ENCODE results near the gene TMEM205. TPM values are rescaled to one million over a fixed set of nuclear protein-coding genes. Genes with fewer than 3 reads are reported as not detected.

TMEM205 gene
- total RNA-seq: 29.2 and 59.4 TPM in 2 replicates

GRCh38 chr19:11346104-11346940 is at the start of gene TMEM205, which contains the start of gene CCDC159:
Gene TMEM205, minus strand, starts transcription at chr19:11346268. Its CDS starts 649 bp downstream, at chr19:11345619.
Gene CCDC159, plus strand, starts transcription at chr19:11346519. Its CDS starts 88 bp downstream, at chr19:11346607.
- H3K4me2 ChIP-seq (ENCODE audit: insufficient read depth, low read length): peak within 1 kb of the TSS; percentile 90
- peak; percentile 99 for DNase-seq (ENCODE audit: insufficient read length, low spot score, missing footprints)
- no peaks in the 10 kb centered on the region for H3K79me2 ChIP-seq (ENCODE audit: insufficient read depth, low read length)
- no peaks in the 10 kb centered on the region for H3K27me3 ChIP-seq (ENCODE audit: insufficient read depth, low read length)
- H4K20me1 ChIP-seq (ENCODE audit: insufficient read depth, low read length): peaks cover 14% of the 10 kb centered on the region
- peak within 1 kb of the TSS; percentile 91 for H2AFZ ChIP-seq (ENCODE audit: low read length)
- peaks cover 21% of the 10 kb centered on the region for H3K4me1 ChIP-seq (ENCODE audit: insufficient read depth, low read length)
- peaks cover 6% of the 10 kb centered on the region for H3K36me3 ChIP-seq (ENCODE audit: insufficient read depth, low read length)
- no peak for TF ChIP-seq CTCF (IDR thresholded peaks at IDR 0.05; ENCODE audit: extremely low read depth, low read depth, low read length)
- H3K9me3 ChIP-seq (ENCODE audit: low read depth, low read length): no peaks in the 10 kb centered on the region
- peak within 1 kb of the TSS; percentile 86 for H3K4me3 ChIP-seq (ENCODE audit: insufficient read depth, low read length)
- peak within 1 kb of the TSS; percentile 78 for H3K27ac ChIP-seq (ENCODE audit: low read depth, low read length)

- no peaks in the 10 kb centered on the region for H3K36me3 ChIP-seq (ENCODE audit: insufficient read depth, low read length)
- H4K20me1 ChIP-seq (ENCODE audit: insufficient read depth, low read length): no peaks in the 10 kb centered on the region
- H3K4me2 ChIP-seq (ENCODE audit: insufficient read depth, low read length): no peak overlapping the region
- H3K4me3 ChIP-seq (ENCODE audit: insufficient read depth, low read length): no peak overlapping the region
- peaks cover 2% of the 10 kb centered on the region for H3K9me3 ChIP-seq (ENCODE audit: low read depth, low read length)
- H2AFZ ChIP-seq (ENCODE audit: low read length): no peak overlapping the region
- no peak overlapping the region for H3K27ac ChIP-seq (ENCODE audit: low read depth, low read length)
- no peaks in the 10 kb centered on the region for H3K27me3 ChIP-seq (ENCODE audit: insufficient read depth, low read length)
- peak; percentile 51 for DNase-seq (ENCODE audit: insufficient read length, low spot score, missing footprints)
- no peak for TF ChIP-seq CTCF (IDR thresholded peaks at IDR 0.05; ENCODE audit: extremely low read depth, low read depth, low read length)
- H3K79me2 ChIP-seq (ENCODE audit: insufficient read depth, low read length): no peaks in the 10 kb centered on the region
- H3K4me1 ChIP-seq (ENCODE audit: insufficient read depth, low read length): no peaks in the 10 kb centered on the region
Observed at GRCh38 chr19:11390933-11391680, 45.0 kb upstream of the TMEM205 start.

GRCh38 chr19:11390359-11390758 is 44.3 kb upstream of the TMEM205 start:
- no peak overlapping the region for H2AFZ ChIP-seq (ENCODE audit: low read length)
- no peaks in the 10 kb centered on the region for H3K36me3 ChIP-seq (ENCODE audit: insufficient read depth, low read length)
- peaks cover 2% of the 10 kb centered on the region for H3K9me3 ChIP-seq (ENCODE audit: low read depth, low read length)
- H3K4me2 ChIP-seq (ENCODE audit: insufficient read depth, low read length): no peak overlapping the region
- H3K27me3 ChIP-seq (ENCODE audit: insufficient read depth, low read length): no peaks in the 10 kb centered on the region
- no peak overlapping the region for H3K4me3 ChIP-seq (ENCODE audit: insufficient read depth, low read length)
- DNase-seq (ENCODE audit: insufficient read length, low spot score, missing footprints): peak; percentile 61
- H3K79me2 ChIP-seq (ENCODE audit: insufficient read depth, low read length): no peaks in the 10 kb centered on the region
- H3K4me1 ChIP-seq (ENCODE audit: insufficient read depth, low read length): no peaks in the 10 kb centered on the region
- H4K20me1 ChIP-seq (ENCODE audit: insufficient read depth, low read length): no peaks in the 10 kb centered on the region
- TF ChIP-seq CTCF (IDR thresholded peaks at IDR 0.05; ENCODE audit: extremely low read depth, low read depth, low read length): no peak
- no peak overlapping the region for H3K27ac ChIP-seq (ENCODE audit: low read depth, low read length)

Measured in osteoblast (primary cell).